ENCODE results near the gene STK40. TPM values are rescaled to one million over a fixed set of nuclear protein-coding genes. Genes with fewer than 3 reads are reported as not detected.

STK40 gene
- total and polyA plus RNA-seq, 9 of the 15 experiments (the other 6 are each of a cell fraction or from before 2014, with no cell fraction given) = 0.69 to 94.3 (median 39.1) TPM

GRCh38 chr1:36349839-36350238 lies 35.9 kb downstream of the STK40 start:
- ATAC-seq (no peak), DNase-seq (ENCODE audit: extremely low read depth in 1 of 4, low spot score in 3 of 4) (no peak), FAIRE-seq (no peak)
- no peak overlapping the region for H3K4me3 ChIP-seq
- WGBS (ENCODE audit: insufficient coverage, low coverage, missing lambda C conversion rate) = 94% methylated on average over 15 of the region's 16 CpGs
- peaks cover 5 to 16% of the 10 kb centered on the region in 2 experiments; a peak in 4 of 5 replicates for H3K4me1 ChIP-seq (replicated peaks in 1 of 2; ENCODE audit: control insufficient read depth in 2 of 2, insufficient read depth in 2 of 2, low read length in 2 of 2)
- no peak overlapping the region for H3K4me2 ChIP-seq (ENCODE audit: insufficient read depth, low read length)
- no peaks in the 10 kb centered on the region for H3K9me3 ChIP-seq (replicated peaks; ENCODE audit: control insufficient read depth, insufficient read depth, low read depth, low read length)
- peaks cover 9% of the 10 kb centered on the region; the same call in 1 of the 2 replicates for H4K20me1 ChIP-seq (replicated peaks; ENCODE audit: control insufficient read depth, insufficient read depth, low read length)
- H2AFZ ChIP-seq (ENCODE audit: low read depth, low read length) = no peak overlapping the region
- H3K36me3 ChIP-seq (ENCODE audit: control insufficient read depth, insufficient read depth, low read length) = peaks cover 90% of the 10 kb centered on the region; the same call in 2 of the 3 replicates
- TF ChIP-seq EP300 (IDR thresholded peaks at IDR 0.05; ENCODE audit: low read length) (no peak), POLR2G (IDR thresholded peaks at IDR 0.05; ENCODE audit: low read depth, low read length) (peak; percentile 51)
- in situ Hi-C loops (cut with MboI) (loop anchor here (5.0 kb wide), 1 partner anchor 72 kb away; no protein-coding TSS in a partner anchor), intact Hi-C loops (cut with micrococcal nuclease) (no loop called here)
- ChIA-PET CTCF (ENCODE audit: low intra/inter-chr PET ratio) (no interaction called here), POLR2A (interaction anchor here (1.6 kb wide), 1 partner anchor 9 kb away, joined by 5 read pairs; no protein-coding TSS in a partner anchor)
- no peaks in the 10 kb centered on the region for H3K79me2 ChIP-seq (ENCODE audit: control insufficient read depth, insufficient read depth, low read length)
- H3K9me1 ChIP-seq (ENCODE audit: control insufficient read depth, insufficient read depth, low read length) = no peaks in the 10 kb centered on the region
- no peaks in the 10 kb centered on the region for H3K27me3 ChIP-seq (ENCODE audit: control insufficient read depth in 2 of 2, insufficient read depth in 2 of 2, low read length in 2 of 2)
- no TSS peak for BruUV-seq (replicated peaks)
- H3K27ac ChIP-seq (ENCODE audit: extremely low read depth, low read depth, low read length) = no peak overlapping the region
- peak overlapping the region in 1 of 2 experiments; percentile 43; a peak in 2 of 4 replicates for H3K9ac ChIP-seq (ENCODE audit: insufficient read depth in 1 of 2, low read depth in 2 of 2, low read length in 2 of 2)

DNA sequence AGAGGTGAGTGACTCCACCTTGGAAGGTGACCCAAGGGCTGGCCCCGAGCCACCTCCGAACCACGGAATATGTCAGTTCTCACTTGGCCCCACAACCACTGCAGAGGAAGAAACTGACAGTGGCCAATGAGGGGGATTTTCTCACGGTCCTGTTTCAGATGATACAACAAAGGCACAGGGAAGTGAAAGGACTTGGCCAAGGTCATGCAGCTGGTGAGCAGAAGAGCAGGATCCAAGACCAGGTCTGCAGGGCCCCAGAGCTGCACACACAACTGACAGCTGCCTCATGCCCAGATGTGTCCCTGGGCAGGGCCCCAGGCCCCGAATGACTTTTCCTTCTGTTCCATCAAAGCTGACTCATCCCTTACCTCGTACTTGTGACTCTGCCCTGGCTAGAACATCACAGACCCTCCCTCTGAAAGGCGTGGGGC lies 36.5 kb downstream of the STK40 start:
- in situ Hi-C loops (cut with MboI) (loop anchor here (5.0 kb wide), 1 partner anchor 73 kb away; no protein-coding TSS in a partner anchor), intact Hi-C loops (cut with micrococcal nuclease) (no loop called here)
- no peak for FAIRE-seq
- Histone ChIP-seq H3K27ac (ENCODE audit: extremely low read depth, low read depth, low read length) (no peak overlapping the region), H2AFZ (ENCODE audit: low read depth, low read length) (no peak overlapping the region), H3K4me1 (replicated peaks in 1 of 2; ENCODE audit: control insufficient read depth in 2 of 2, insufficient read depth in 2 of 2, low read length in 2 of 2) (peaks cover 5 to 18% of the 10 kb centered on the region in 2 experiments; a peak in 4 of 5 replicates), H3K79me2 (ENCODE audit: control insufficient read depth, insufficient read depth, low read length) (no peaks in the 10 kb centered on the region), H3K36me3 (ENCODE audit: control insufficient read depth, insufficient read depth, low read length) (peaks cover 90% of the 10 kb centered on the region; the same call in 2 of the 3 replicates), H3K9me3 (replicated peaks; ENCODE audit: control insufficient read depth, insufficient read depth, low read depth, low read length) (no peaks in the 10 kb centered on the region), H3K4me3 (no peak overlapping the region), H3K9me1 (ENCODE audit: control insufficient read depth, insufficient read depth, low read length) (no peaks in the 10 kb centered on the region), H3K27me3 (ENCODE audit: control insufficient read depth in 2 of 2, insufficient read depth in 2 of 2, low read length in 2 of 2) (no peaks in the 10 kb centered on the region), H4K20me1 (replicated peaks; ENCODE audit: control insufficient read depth, insufficient read depth, low read length) (peaks cover 9% of the 10 kb centered on the region; the same call in 1 of the 2 replicates), H3K4me2 (ENCODE audit: insufficient read depth, low read length) (no peak overlapping the region), H3K9ac (ENCODE audit: insufficient read depth in 1 of 2, low read depth in 2 of 2, low read length in 2 of 2) (peak overlapping the region in 1 of 2 experiments; percentile 77; a peak in 2 of 4 replicates)
- ATAC-seq = no peak
- BruUV-seq (replicated peaks) = no TSS peak
- ChIA-PET POLR2A (interaction anchor here (0.5 to 0.9 kb wide), 2 partner anchors 17 to 42 kb away, joined by 4 read pairs; no protein-coding TSS in a partner anchor), CTCF (ENCODE audit: low intra/inter-chr PET ratio) (no interaction called here)
- 71% methylated on average over 7 of the region's 7 CpGs for WGBS (ENCODE audit: insufficient coverage, low coverage, missing lambda C conversion rate)
- TF ChIP-seq LCOR (CRISPR knock-in tag; IDR thresholded peaks at IDR 0.05) (no peak), NFIC (IDR thresholded peaks at IDR 0.05) (no peak), TEAD1 (CRISPR knock-in tag; IDR thresholded peaks at IDR 0.05) (no peak), HDAC3 (IDR thresholded peaks at IDR 0.05; ENCODE audit: borderline replicate concordance, partially characterized antibody) (no peak), NFE2 (IDR thresholded peaks at IDR 0.05; ENCODE audit: low read depth) (no peak), MCM5 (IDR thresholded peaks at IDR 0.05; ENCODE audit: low read depth) (no peak), ZNF277 (CRISPR knock-in tag; IDR thresholded peaks at IDR 0.05; ENCODE audit: borderline replicate concordance) (no peak), HNRNPL (IDR thresholded peaks at IDR 0.05; ENCODE audit: low read depth, low read length) (no peak), TEAD2 (tag; IDR thresholded peaks at IDR 0.05) (no peak), CREBBP (IDR thresholded peaks at IDR 0.05; ENCODE audit: low read depth, low read length) (no peak), HOXB6 (CRISPR knock-in tag; IDR thresholded peaks at IDR 0.05; ENCODE audit: borderline replicate concordance) (no peak), ZNF263 (CRISPR knock-in tag; IDR thresholded peaks at IDR 0.05; ENCODE audit: borderline replicate concordance) (no peak)
- TF ChIP-seq, protein P1, sequence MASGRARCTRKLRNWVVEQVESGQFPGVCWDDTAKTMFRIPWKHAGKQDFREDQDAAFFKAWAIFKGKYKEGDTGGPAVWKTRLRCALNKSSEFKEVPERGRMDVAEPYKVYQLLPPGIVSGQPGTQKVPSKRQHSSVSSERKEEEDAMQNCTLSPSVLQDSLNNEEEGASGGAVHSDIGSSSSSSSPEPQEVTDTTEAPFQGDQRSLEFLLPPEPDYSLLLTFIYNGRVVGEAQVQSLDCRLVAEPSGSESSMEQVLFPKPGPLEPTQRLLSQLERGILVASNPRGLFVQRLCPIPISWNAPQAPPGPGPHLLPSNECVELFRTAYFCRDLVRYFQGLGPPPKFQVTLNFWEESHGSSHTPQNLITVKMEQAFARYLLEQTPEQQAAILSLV (tag; IDR thresholded peaks at IDR 0.05) = no peak
- DNase-seq (ENCODE audit: extremely low read depth in 1 of 4, low spot score in 3 of 4) = no peak
